Uterus (tissue), 2 donors: Measurements from ENCODE around the gene FLNB.

Source experiments
- CTCF ChIP-seq, 4 experiments: fragments of 200-600 bp in 2 of 4; fragments of 450-650 bp in 2 of 4; sonication (generic) in 2 of 4; IDR thresholded peaks; one replicate each; pipeline ENCODE4 v1.5.1; 2016 to 2019; ENCODE audit warnings: antibody characterized with exemption in 4 of 4, mild to moderate bottlenecking in 2 of 4, moderate library complexity in 1 of 4
- POLR2A ChIP-seq, 2 donors: fragments of 450-650 bp; IDR thresholded peaks; one replicate each; pipeline ENCODE4 v1.6.1; 2016; ENCODE audit warnings: antibody characterized with exemption in 2 of 2, mild to moderate bottlenecking in 1 of 2, moderate library complexity in 1 of 2

- no peak for TF ChIP-seq CTCF (IDR thresholded peaks at IDR 0.05)
- TF ChIP-seq POLR2A (IDR thresholded peaks at IDR 0.05) = no peak
Observed at GRCh38 chr3:58193682-58194407, 185.6 kb downstream of the FLNB start.
